ENCODE data around the gene F12.

DNA sequence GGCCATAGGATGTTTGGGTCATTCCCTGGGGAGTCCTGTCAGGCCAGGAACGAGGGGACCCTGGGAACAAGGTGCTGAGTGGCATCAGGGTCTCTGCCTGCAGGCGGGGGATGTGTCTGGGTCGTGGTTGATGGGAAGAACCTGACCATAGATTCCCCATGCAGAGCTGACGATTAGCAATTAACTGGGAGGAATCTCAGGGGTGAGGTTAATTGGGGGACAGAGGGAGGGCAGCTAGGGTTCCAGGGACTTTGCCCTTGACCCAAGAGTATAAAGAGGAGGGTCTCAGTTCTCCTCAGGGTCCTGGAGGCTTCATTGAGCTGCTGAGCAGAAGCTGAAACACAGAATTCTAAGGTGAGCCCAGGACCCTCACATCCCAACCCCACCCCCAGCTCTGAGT, 25.2 kb downstream of the F12 start, which contains the start of gene SLC34A1:
- TF ChIP-seq POLR2AphosphoS5 (IDR thresholded peaks at IDR 0.05; ENCODE audit: low read depth, low read length) (no peak), POLR2A (IDR thresholded peaks at IDR 0.05; ENCODE audit: low read depth, low read length) (no peak)

Data from GM12892 (cell line).